Cardiac fibroblast (primary cell): ENCODE measurements around the gene TAF1L.
"Not testable (repeated sequence)": the region's sequence is repeated elsewhere in the genome, so short reads cannot be mapped to it uniquely, and the experiment has no call there.

Experiments used
- DNase-seq, 2 donors: peaks; one replicate each; pipeline versions ENCODE4 v3.0.0 to v3.0.0-alpha.2; 2010; ENCODE audit warnings: low read depth in 2 of 2
- H3K4me3 ChIP-seq, 2 donors: replicated peaks in 1 of 2; 1 replicate in 1 of 2; 2 replicates in 1 of 2; pipeline ENCODE4 v1.5.1; 2011; ENCODE audit warnings: low read depth in 2 of 2, low read length in 2 of 2, mild to moderate bottlenecking in 2 of 2, moderate library complexity in 1 of 2
- TF ChIP-seq, protein P1 (sequence below): IDR thresholded peaks from one replicate; pipeline ENCODE4 v1.5.1; 2011; ENCODE audit warnings: low read depth, mild to moderate bottlenecking, low read length, inconsistent platforms

The TAF1L gene

DNA sequence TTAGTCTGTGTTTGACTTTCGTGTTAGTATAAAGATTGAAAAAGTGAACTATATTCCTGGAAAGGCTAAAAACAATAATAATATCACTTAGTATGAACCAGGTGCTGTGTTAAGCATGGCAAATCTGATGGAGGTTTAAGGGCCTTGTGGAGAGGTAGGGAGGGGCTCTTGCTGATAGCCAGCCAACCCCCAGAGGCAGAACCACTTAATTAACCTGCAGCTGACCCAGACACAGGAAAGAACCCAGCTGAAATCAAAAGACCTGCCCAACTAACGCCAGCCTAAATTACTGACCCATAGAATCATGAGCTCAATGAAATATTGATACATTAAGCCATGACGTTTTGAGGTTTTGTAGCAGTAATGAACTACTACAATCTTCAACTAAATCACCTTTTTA, 28.3 kb upstream of the TAF1L start:
- TF ChIP-seq, protein P1, sequence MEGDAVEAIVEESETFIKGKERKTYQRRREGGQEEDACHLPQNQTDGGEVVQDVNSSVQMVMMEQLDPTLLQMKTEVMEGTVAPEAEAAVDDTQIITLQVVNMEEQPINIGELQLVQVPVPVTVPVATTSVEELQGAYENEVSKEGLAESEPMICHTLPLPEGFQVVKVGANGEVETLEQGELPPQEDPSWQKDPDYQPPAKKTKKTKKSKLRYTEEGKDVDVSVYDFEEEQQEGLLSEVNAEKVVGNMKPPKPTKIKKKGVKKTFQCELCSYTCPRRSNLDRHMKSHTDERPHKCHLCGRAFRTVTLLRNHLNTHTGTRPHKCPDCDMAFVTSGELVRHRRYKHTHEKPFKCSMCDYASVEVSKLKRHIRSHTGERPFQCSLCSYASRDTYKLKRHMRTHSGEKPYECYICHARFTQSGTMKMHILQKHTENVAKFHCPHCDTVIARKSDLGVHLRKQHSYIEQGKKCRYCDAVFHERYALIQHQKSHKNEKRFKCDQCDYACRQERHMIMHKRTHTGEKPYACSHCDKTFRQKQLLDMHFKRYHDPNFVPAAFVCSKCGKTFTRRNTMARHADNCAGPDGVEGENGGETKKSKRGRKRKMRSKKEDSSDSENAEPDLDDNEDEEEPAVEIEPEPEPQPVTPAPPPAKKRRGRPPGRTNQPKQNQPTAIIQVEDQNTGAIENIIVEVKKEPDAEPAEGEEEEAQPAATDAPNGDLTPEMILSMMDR = no peak
- DNase-seq = no peak
- H3K4me3 ChIP-seq = no peak overlapping the region

DNA sequence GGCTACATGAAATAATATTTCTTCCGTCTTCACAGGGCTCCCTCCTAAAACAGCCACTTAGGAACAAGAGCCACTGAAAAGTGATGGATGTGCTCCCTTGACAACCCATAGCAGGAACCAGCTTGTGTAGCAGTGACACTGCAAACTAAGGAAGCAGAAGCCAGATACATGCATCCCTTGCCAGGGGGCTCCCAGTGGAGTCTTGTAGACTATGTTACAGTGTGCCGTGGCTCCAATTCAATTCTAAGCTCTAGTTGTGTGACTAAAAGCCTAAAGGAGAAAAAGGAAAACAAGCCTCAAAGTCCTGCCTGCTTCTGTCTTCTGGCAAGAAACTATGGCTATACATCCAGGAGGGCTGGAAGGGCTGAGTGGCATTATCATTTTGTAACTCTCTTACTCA, 12.2 kb upstream of the TAF1L start:
- H3K4me3 ChIP-seq = no peak overlapping the region
- no peak for DNase-seq
- TF ChIP-seq, protein P1 = no peak

- TF ChIP-seq, protein P1 = no peak
- H3K4me3 ChIP-seq = no peak overlapping the region
- peak; percentile 86 to 96 for DNase-seq
These were observed 9.2 kb upstream of the TAF1L start for GRCh38 chr9:32644698-32645097.

DNA sequence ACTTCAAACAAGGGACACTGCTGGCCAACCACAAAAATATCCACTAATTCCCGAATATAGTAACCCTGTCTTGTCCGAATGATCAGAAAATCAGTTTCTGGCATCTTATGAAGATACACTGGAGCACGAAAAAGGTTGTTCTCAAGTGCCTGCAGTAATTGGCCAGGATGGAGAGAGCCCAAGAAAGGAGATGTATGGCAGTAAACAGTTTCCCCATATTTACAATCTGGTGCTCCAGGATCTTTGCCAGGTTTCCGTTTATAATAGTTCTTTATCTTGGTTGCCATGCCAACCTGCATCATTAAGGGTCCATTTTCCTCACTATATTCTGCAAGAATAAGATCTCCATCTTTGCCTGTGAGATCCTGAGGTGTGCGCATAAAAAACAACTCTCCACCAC, 2.3 kb downstream of the TAF1L start:
- DNase-seq, H3K4me3 ChIP-seq: not testable (repeated sequence)

- H3K4me3 ChIP-seq = no peak overlapping the region
- TF ChIP-seq, protein P1 = no peak
- no peak for DNase-seq
These were observed 3.5 kb downstream of the TAF1L start for GRCh38 chr9:32631991-32632390.

DNA sequence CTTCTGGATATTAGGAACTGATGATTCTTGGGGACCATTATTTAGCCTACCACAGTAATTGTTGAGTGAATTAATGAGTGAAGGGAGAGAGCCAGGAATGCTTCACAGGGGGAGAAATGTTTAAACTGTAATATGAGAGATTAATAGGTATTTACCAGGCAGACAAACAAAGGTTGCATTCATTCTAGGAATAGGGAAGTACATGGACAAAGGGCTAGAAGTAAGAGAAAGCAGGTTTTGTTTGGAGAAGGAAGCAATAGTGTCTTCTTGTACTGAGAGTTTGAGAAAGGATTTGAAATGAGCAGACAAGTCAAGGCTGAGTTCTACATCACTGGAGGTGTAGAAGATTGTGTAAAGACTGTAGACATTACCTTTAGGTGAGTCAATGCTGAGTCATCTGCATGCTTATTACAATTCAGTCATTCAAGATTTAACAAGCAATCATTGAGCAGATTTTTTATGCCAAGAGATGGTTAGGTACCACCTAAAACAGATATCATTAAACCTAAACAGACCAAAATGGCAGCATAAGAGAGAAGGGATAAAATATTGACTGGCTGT, 8.0 kb downstream of the TAF1L start:
- TF ChIP-seq, protein P1 = no peak
- DNase-seq = peak in 1 of 2 donors; percentile 2
- no peak overlapping the region for H3K4me3 ChIP-seq

DNA sequence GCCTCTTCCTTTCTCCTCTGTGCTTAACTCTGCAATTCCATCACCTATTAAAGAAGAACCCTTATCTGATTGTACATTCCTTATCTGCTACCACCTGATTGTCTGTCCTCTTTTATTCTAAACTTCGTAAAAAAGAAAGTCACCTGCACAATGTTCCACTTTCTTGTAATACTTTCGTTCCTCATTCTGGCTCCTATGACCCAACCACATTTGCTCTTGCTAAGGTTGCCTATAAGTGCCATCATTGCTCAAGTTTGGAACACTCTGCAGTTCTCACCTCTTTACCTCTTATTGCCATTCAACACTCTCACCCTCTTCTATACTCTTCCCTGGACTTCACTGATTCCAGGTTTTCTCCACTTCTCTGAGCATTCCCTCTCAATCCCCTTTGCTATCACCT, 10.1 kb downstream of the TAF1L start:
- no peak overlapping the region for H3K4me3 ChIP-seq
- TF ChIP-seq, protein P1 = no peak
- DNase-seq = no peak
